B cell (primary cell): Measurements from ENCODE around the gene DDIT4. TPM values are rescaled to one million over a fixed set of nuclear protein-coding genes. Genes with fewer than 3 reads are reported as not detected.

Source experiments
- ATAC-seq: fragments of 200-7000 bp; cut with Tn5 transposase; one replicate; pipeline ENCODE4 v1.10.0; 2021; ENCODE audit warnings: low read depth, mild to moderate bottlenecking, moderate number of reproducible peaks, moderate library complexity
- CTCF ChIA-PET: fragments of 350-600 bp; sonication (Branson Sonifier 250); formaldehyde crosslinking; loops from one replicate; lab custom pipeline; 2021; ENCODE audit warnings: antibody characterized with exemption, inconsistent platforms; lab: Charles Lee
- POLR2A ChIA-PET: fragments of 350-600 bp; sonication (Branson Sonifier 250); formaldehyde crosslinking; loops from one replicate; lab custom pipeline; 2021; ENCODE audit warnings: antibody characterized with exemption; lab: Charles Lee
- DNase-seq: peaks from one replicate; pipeline ENCODE4 v3.0.0; 2013
- H2AFZ ChIP-seq: 2 replicates; pipeline ENCODE4 v1.6.1; 2012; ENCODE audit warnings: mild to moderate bottlenecking, low read depth, low read length; ENCODE audit not compliant: insufficient read depth, poor library complexity, severe bottlenecking
- H3K27ac ChIP-seq, 2 donors: 1 replicate in 1 of 2; 2 replicates in 1 of 2; pipeline ENCODE4 v1.5.1; 2012 to 2013; ENCODE audit warnings: low read length in 2 of 2, mild to moderate bottlenecking in 2 of 2, moderate library complexity in 1 of 2
- H3K27me3 ChIP-seq, 4 experiments: fragments of 200-600 bp in 1 of 4; sonication (generic) in 1 of 4; replicated peaks in 1 of 4; 1 replicate in 2 of 4; 2 replicates in 2 of 4; pipeline versions ENCODE4 v1.6.1 to v1.7.0; 2013 to 2016; ENCODE audit warnings: low read length in 3 of 4, mild to moderate bottlenecking in 2 of 4, mixed read lengths in 1 of 4, moderate library complexity in 1 of 4; ENCODE audit not compliant: insufficient read depth in 4 of 4, control insufficient read depth in 3 of 4; ENCODE audit errors: control extremely low read depth in 1 of 4
- H3K36me3 ChIP-seq, 2 experiments: replicated peaks in 1 of 2; 1 replicate in 1 of 2; 2 replicates in 1 of 2; pipeline versions ENCODE4 v1.6.1 to v1.7.1; 2013; ENCODE audit warnings: low read length in 1 of 2; ENCODE audit not compliant: insufficient read depth in 2 of 2, control insufficient read depth in 1 of 2; ENCODE audit errors: control extremely low read depth in 1 of 2, extremely low read depth in 1 of 2
- H3K4me1 ChIP-seq, 2 donors: fragments of 200-600 bp in 1 of 2; sonication (generic) in 1 of 2; 1 replicate in 1 of 2; 2 replicates in 1 of 2; pipeline versions ENCODE4 v1.5.1 to v1.6.1; 2013 to 2017; ENCODE audit warnings: low read length in 2 of 2; ENCODE audit not compliant: control insufficient read depth in 2 of 2, insufficient read depth in 2 of 2
- H3K4me2 ChIP-seq: replicated peaks from 2 replicates; pipeline ENCODE3; 2012; ENCODE audit warnings: mild to moderate bottlenecking, low read depth, low read length; ENCODE audit not compliant: poor library complexity, severe bottlenecking
- H3K4me3 ChIP-seq, 5 experiments: fragments of 200-600 bp in 1 of 5; sonication (generic) in 1 of 5; 1 replicate in 3 of 5; 2 replicates in 2 of 5; pipeline versions ENCODE4 v1.5.1 to v1.7.0; 2011 to 2016; ENCODE audit warnings: low read length in 4 of 5, mild to moderate bottlenecking in 4 of 5, low read depth in 2 of 5, control low read depth in 1 of 5, moderate library complexity in 1 of 5; ENCODE audit not compliant: insufficient read depth in 1 of 5; ENCODE audit errors: control extremely low read depth in 1 of 5, extremely low read depth in 1 of 5
- H3K79me2 ChIP-seq: fragments of 200-600 bp; sonication (generic); one replicate; pipeline ENCODE4 v1.6.0; 2016; ENCODE audit warnings: low read length; ENCODE audit not compliant: control insufficient read depth, insufficient read depth
- H3K9ac ChIP-seq: fragments of 200-600 bp; sonication (generic); 2 replicates; pipeline ENCODE4 v1.6.1; 2017; ENCODE audit warnings: mild to moderate bottlenecking, low read length, moderate library complexity
- H3K9me3 ChIP-seq, 3 donors: one replicate each; pipeline versions ENCODE4 v1.6.1 to v1.7.1; 2013; ENCODE audit warnings: low read length in 2 of 3; ENCODE audit not compliant: control insufficient read depth in 2 of 3, insufficient read depth in 1 of 3; ENCODE audit errors: control extremely low read depth in 1 of 3
- H4K20me1 ChIP-seq: 2 replicates; pipeline ENCODE4 v1.6.0; 2012; ENCODE audit warnings: mild to moderate bottlenecking, low read length; ENCODE audit not compliant: insufficient read depth, control insufficient read depth, poor library complexity, severe bottlenecking
- H3K27ac Mint-ChIP-seq: one replicate; pipeline ENCODE4 v1.8.0; 2021; ENCODE audit warnings: mixed read lengths
- H3K27me3 Mint-ChIP-seq: one replicate; pipeline ENCODE4 v1.8.0; 2021; ENCODE audit warnings: mixed read lengths
- H3K4me1 Mint-ChIP-seq: one replicate; pipeline ENCODE4 v1.8.0; 2021; ENCODE audit warnings: mixed read lengths
- H3K4me3 Mint-ChIP-seq: one replicate; pipeline ENCODE4 v1.8.0; 2021; ENCODE audit warnings: mixed read lengths
- H3K9me3 Mint-ChIP-seq: one replicate; pipeline ENCODE4 v1.8.0; 2022; ENCODE audit warnings: mixed read lengths; ENCODE audit not compliant: insufficient read depth
- EZH2 ChIP-seq: IDR thresholded peaks from 2 replicates; pipeline ENCODE4 v1.6.1; 2012; ENCODE audit warnings: borderline replicate concordance, low read depth, mild to moderate bottlenecking, moderate library complexity, low read length; ENCODE audit not compliant: insufficient read depth, poor library complexity, severe bottlenecking
- WGBS: methylation state at CpG from one replicate; pipeline ENCODE4 v1.1.5; 2013; ENCODE audit warnings: missing lambda C conversion rate; ENCODE audit not compliant: insufficient coverage; 5-methylcytosine and 5-hydroxymethylcytosine counted together
- intact Hi-C: fragments of 100-400 bp; cut with micrococcal nuclease; formaldehyde crosslinking; loops from one replicate; pipeline ENCODE4 v1.10.0; 2022
- polyA plus RNA-seq: library from polyadenylated mRNA; depleted of rRNA; stranded (reverse); fragments of >200 nt; gene quantifications from 2 replicates; pipeline ENCODE4 v1.2.3, GENCODE V29; 2012
- total RNA-seq, 2 donors: library from RNA; stranded (reverse); fragments of 120-200 nt in 1 of 2; gene quantifications; 1 replicate in 1 of 2; 2 replicates in 1 of 2; pipeline versions ENCODE4 v1.2.3 to v1.2.4, GENCODE V29; 2013 to 2022
- TF ChIP-seq, protein P1 (sequence below): fragments of 200-600 bp; IDR thresholded peaks from one replicate; pipeline ENCODE4 v1.8.0; 2022; ENCODE audit warnings: antibody characterized with exemption, mild to moderate bottlenecking

DDIT4 gene
- total and polyA plus RNA-seq, 2 donors (not counting 1 experiment from before 2014, with no cell fraction given) = 102 to 110 TPM

DNA sequence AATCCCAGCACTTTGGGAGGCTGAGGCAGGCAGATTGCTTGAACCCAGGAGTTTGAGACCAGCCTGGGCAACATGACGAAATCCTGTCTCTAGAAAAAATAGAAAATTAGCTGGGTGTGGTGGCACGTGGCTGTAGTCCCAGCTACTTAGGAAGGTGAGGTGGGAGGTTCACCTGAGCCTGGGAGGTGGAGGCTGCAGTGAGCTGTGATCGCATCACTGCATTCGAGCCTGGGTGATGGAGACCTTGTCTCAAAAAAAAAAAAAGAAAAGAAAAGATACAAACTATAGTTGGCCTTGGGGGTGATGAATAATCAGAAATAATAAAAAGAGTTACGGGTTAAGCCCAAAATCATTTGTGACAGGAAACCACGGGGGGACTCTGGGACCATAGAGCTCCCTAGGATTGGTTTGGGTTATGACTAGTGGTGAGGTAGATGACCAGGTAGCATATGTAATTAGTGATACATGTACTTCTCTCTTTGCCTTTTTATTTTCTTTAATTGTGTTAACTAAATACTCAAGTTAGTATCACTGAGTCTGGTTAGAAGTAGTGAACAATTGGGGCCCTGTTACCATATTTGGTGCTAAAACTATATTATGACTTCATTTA lies 47.2 kb upstream of the DDIT4 start:
- Histone ChIP-seq H3K27ac (peak overlapping the region in 1 of 2 donors; percentile 61), H3K9me3 (no peaks in the 10 kb centered on the region), H4K20me1 (peaks cover 72% of the 10 kb centered on the region), H3K4me1 (peaks cover 45 to 47% of the 10 kb centered on the region in 2 donors), H2AFZ (no peak overlapping the region), H3K9ac (no peak overlapping the region), H3K36me3 (peaks cover 4 to 56% of the 10 kb centered on the region in 2 experiments), H3K4me2 (peak overlapping the region; percentile 12), H3K79me2 (peaks cover 99% of the 10 kb centered on the region), H3K27me3 (no peaks in the 10 kb centered on the region), H3K4me3 (no peak overlapping the region)
- Mint-ChIP-seq H3K4me3 (peak overlapping the region; percentile 3), H3K27ac (peak overlapping the region; percentile 20), H3K4me1 (peaks cover 52% of the 10 kb centered on the region), H3K27me3 (no peaks in the 10 kb centered on the region), H3K9me3 (no peaks in the 10 kb centered on the region)
- ChIA-PET POLR2A (no interaction called here), CTCF (interaction anchor here (1.0 to 13.3 kb wide), 6 partner anchors 48 to 271 kb away, joined by 3 to 170 read pairs (median 4); no protein-coding TSS in a partner anchor)
- intact Hi-C loops = loop anchor here (10.0 kb wide), 1 partner anchor 332 kb away; no protein-coding TSS in a partner anchor
- WGBS = 93% methylated on average over 4 of the region's 6 CpGs
- TF ChIP-seq EZH2 = no peak
- TF ChIP-seq, protein P1, sequence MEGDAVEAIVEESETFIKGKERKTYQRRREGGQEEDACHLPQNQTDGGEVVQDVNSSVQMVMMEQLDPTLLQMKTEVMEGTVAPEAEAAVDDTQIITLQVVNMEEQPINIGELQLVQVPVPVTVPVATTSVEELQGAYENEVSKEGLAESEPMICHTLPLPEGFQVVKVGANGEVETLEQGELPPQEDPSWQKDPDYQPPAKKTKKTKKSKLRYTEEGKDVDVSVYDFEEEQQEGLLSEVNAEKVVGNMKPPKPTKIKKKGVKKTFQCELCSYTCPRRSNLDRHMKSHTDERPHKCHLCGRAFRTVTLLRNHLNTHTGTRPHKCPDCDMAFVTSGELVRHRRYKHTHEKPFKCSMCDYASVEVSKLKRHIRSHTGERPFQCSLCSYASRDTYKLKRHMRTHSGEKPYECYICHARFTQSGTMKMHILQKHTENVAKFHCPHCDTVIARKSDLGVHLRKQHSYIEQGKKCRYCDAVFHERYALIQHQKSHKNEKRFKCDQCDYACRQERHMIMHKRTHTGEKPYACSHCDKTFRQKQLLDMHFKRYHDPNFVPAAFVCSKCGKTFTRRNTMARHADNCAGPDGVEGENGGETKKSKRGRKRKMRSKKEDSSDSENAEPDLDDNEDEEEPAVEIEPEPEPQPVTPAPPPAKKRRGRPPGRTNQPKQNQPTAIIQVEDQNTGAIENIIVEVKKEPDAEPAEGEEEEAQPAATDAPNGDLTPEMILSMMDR = no peak
- no peak for DNase-seq
- no peak for ATAC-seq

DNA sequence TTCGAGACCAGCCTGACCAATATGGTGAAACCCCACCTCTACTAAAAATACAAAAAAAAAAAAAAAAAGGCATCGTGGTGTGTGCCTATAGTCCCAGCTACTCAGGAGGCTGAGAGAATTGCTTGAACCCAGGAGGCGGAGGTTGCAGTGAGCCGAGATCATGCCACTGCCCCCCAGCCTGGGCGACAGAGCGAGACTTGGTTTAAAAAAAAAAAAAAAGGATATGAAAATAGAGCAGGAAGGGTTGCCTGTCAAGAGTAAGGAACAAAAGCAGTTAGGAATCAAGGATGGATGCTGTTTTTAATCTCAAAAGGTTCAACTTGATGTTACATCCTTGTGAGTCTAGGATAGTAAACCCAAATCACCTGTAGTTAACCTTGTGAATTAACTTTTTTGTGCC lies 45.9 kb upstream of the DDIT4 start:
- Histone ChIP-seq H3K9me3 (no peaks in the 10 kb centered on the region), H4K20me1 (peaks cover 66% of the 10 kb centered on the region), H3K4me3 (no peak overlapping the region), H3K27ac (peak overlapping the region in 1 of 2 donors; percentile 51), H3K79me2 (peaks cover 88% of the 10 kb centered on the region), H3K9ac (no peak overlapping the region), H2AFZ (no peak overlapping the region), H3K36me3 (peaks cover 4 to 56% of the 10 kb centered on the region in 2 experiments), H3K4me2 (peak overlapping the region; percentile 39), H3K4me1 (peaks cover 44 to 45% of the 10 kb centered on the region in 2 donors), H3K27me3 (no peaks in the 10 kb centered on the region)
- TF ChIP-seq EZH2 = no peak
- Mint-ChIP-seq H3K4me3 (no peak overlapping the region), H3K4me1 (peaks cover 50% of the 10 kb centered on the region), H3K27me3 (no peaks in the 10 kb centered on the region), H3K9me3 (no peaks in the 10 kb centered on the region), H3K27ac (peak overlapping the region; percentile 72)
- POLR2A ChIA-PET = interaction anchor here (0.5 kb wide), 1 partner anchor 104 kb away, joined by 6 read pairs; no protein-coding TSS in a partner anchor
- no peak for DNase-seq
- WGBS = 49% methylated on average over 4 of the region's 6 CpGs
- CTCF ChIA-PET = interaction anchor here (0.7 to 1.8 kb wide), 4 partner anchors 9 to 180 kb away, joined by 4 to 5 read pairs (median 4); no protein-coding TSS in a partner anchor
- no peak for ATAC-seq
- intact Hi-C loops = loop anchor here (10.0 kb wide), 1 partner anchor 333 kb away; no protein-coding TSS in a partner anchor
